A673 (cell line): Measurements from ENCODE around the gene CAVIN3. TPM values are rescaled to one million over a fixed set of nuclear protein-coding genes. Genes with fewer than 3 reads are reported as not detected.

Experiments
- BruUV-seq: library from RNA; stranded (reverse); fragments of 400-500 nt; replicated peaks from 2 replicates; lab custom pipeline; 2021; lab: Mats Ljungman, UMichigan
- CTCF ChIA-PET: fragments of 300-600 bp; sonication (Branson Sonifier 250); formaldehyde crosslinking; loops from one replicate; lab custom pipeline; 2022; ENCODE audit warnings: antibody characterized with exemption; lab: Charles Lee
- POLR2A ChIA-PET: fragments of 300-600 bp; sonication (Branson Sonifier 250); formaldehyde crosslinking; loops from one replicate; lab custom pipeline; 2022; ENCODE audit warnings: antibody characterized with exemption; ENCODE audit not compliant: low non-redundant PET; lab: Charles Lee
- DNase-seq: peaks from one replicate; pipeline ENCODE4 v3.0.0-alpha.2; 2015; ENCODE audit warnings: low spot score
- H3K27ac ChIP-seq: fragments of 200-600 bp; sonication (generic); 2 replicates; pipeline ENCODE4 v1.5.1; 2016; ENCODE audit warnings: mixed run types, low read depth, mild to moderate bottlenecking, mixed read lengths, antibody characterized with exemption, low read length; ENCODE audit not compliant: poor library complexity, severe bottlenecking
- H3K27me3 ChIP-seq: fragments of 200-600 bp; sonication (generic); replicated peaks from 2 replicates; pipeline ENCODE4 v1.6.1; 2017; ENCODE audit warnings: mixed run types, low read depth, mild to moderate bottlenecking, mixed read lengths, antibody characterized with exemption, low read length; ENCODE audit not compliant: insufficient read depth, poor library complexity
- H3K36me3 ChIP-seq: fragments of 200-600 bp; sonication (generic); 2 replicates; pipeline ENCODE4 v1.6.1; 2016; ENCODE audit warnings: mixed run types, mild to moderate bottlenecking, mixed read lengths, antibody characterized with exemption, low read length; ENCODE audit not compliant: insufficient read depth, poor library complexity, severe bottlenecking
- H3K4me1 ChIP-seq: fragments of 200-600 bp; sonication (generic); 2 replicates; pipeline ENCODE4 v1.6.1; 2017; ENCODE audit warnings: mixed run types, mild to moderate bottlenecking, mixed read lengths, antibody characterized with exemption, low read length; ENCODE audit not compliant: insufficient read depth, poor library complexity, severe bottlenecking
- H3K4me3 ChIP-seq: fragments of 200-600 bp; sonication (generic); 2 replicates; pipeline ENCODE4 v1.5.1; 2016; ENCODE audit warnings: low read depth, mixed run types, mild to moderate bottlenecking, mixed read lengths, low read length; ENCODE audit not compliant: poor library complexity, severe bottlenecking
- H3K9me3 ChIP-seq: fragments of 200-600 bp; sonication (generic); 2 replicates; pipeline ENCODE4 v1.6.1; 2016; ENCODE audit warnings: mixed run types, low read depth, mild to moderate bottlenecking, mixed read lengths, antibody characterized with exemption, low read length; ENCODE audit not compliant: poor library complexity, severe bottlenecking
- EZH2 ChIP-seq: fragments of 200-600 bp; sonication (generic); IDR thresholded peaks from 2 replicates; pipeline ENCODE4 v1.6.1; 2017; ENCODE audit warnings: borderline replicate concordance, low read depth, mild to moderate bottlenecking, mixed read lengths, antibody characterized with exemption, low read length; ENCODE audit not compliant: poor library complexity, severe bottlenecking
- intact Hi-C: fragments of 100-400 bp; cut with micrococcal nuclease; formaldehyde crosslinking; loops from one replicate; pipeline ENCODE4 v1.10.0; 2022; ENCODE audit not compliant: unreplicated experiment
- total RNA-seq: library from RNA; stranded (reverse); gene quantifications from 2 replicates; pipeline ENCODE4 v1.2.3, GENCODE V29; 2021
- TF ChIP-seq, protein P1 (sequence below): fragments of 300-800, 200-600 bp; sonication (generic); conservative IDR thresholded peaks from 2 replicates; pipeline ENCODE4 v1.5.1; 2017; ENCODE audit warnings: low read depth, mild to moderate bottlenecking, antibody characterized with exemption, low read length, moderate library complexity, mixed read lengths

CAVIN3 gene
- total RNA-seq, 1 experiment from 2014 or later: 1.3 TPM

DNA sequence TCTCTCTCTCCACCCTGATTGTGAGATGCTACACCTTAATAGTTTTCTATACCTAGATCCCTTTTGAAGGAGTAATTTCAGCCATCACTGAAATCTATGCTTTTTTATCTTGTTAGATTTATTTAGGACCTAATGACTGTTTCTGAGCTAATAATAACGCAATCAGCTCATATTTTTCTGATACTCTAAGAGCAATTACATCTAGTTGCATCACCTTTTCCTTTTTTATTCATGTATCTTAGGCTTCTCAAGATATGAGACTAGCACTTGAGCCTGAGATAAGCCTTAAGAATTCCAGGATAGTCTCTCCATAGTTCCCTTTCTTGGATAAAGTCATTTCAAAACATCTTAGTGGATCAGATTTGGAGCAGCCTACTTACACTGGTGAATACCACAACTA is 25.1 kb upstream of the CAVIN3 start:
- POLR2A ChIA-PET: interaction anchor here (0.5 kb wide), 1 partner anchor 272 kb away, joined by 3 read pairs; no protein-coding TSS in a partner anchor
- intact Hi-C loops: no loop called here
- TF ChIP-seq EZH2: no peak
- TF ChIP-seq, protein P1, sequence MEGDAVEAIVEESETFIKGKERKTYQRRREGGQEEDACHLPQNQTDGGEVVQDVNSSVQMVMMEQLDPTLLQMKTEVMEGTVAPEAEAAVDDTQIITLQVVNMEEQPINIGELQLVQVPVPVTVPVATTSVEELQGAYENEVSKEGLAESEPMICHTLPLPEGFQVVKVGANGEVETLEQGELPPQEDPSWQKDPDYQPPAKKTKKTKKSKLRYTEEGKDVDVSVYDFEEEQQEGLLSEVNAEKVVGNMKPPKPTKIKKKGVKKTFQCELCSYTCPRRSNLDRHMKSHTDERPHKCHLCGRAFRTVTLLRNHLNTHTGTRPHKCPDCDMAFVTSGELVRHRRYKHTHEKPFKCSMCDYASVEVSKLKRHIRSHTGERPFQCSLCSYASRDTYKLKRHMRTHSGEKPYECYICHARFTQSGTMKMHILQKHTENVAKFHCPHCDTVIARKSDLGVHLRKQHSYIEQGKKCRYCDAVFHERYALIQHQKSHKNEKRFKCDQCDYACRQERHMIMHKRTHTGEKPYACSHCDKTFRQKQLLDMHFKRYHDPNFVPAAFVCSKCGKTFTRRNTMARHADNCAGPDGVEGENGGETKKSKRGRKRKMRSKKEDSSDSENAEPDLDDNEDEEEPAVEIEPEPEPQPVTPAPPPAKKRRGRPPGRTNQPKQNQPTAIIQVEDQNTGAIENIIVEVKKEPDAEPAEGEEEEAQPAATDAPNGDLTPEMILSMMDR: no peak
- no peaks in the 10 kb centered on the region for H3K9me3 ChIP-seq
- H3K27me3 ChIP-seq: no peaks in the 10 kb centered on the region
- no peaks in the 10 kb centered on the region for H3K36me3 ChIP-seq
- DNase-seq: no peak
- no TSS peak for BruUV-seq
- CTCF ChIA-PET: no interaction called here
- H3K4me3 ChIP-seq: no peak overlapping the region
- no peaks in the 10 kb centered on the region for H3K4me1 ChIP-seq
- H3K27ac ChIP-seq: no peak overlapping the region

DNA sequence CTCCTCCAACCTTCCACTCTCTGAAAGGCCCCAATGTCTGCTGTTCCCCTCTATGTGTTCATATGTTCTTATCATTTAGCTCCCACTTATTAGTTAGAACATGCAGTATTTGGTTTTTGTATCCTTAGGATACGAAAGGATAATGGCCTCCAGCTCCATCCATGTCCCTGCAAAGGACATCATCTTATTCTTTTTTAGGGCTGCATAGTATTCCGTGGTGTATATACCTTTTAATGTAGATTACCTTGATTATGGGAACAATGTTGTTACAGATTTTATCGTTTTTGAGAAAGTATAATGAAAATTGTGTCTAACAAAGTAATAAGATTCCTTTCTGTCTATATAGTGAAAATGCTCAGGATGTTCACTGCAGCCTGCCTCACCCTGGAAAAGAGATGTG is 16.0 kb upstream of the CAVIN3 start:
- ChIA-PET POLR2A (no interaction called here), CTCF (no interaction called here)
- H3K4me3 ChIP-seq: no peak overlapping the region
- no peaks in the 10 kb centered on the region for H3K9me3 ChIP-seq
- no peak overlapping the region for H3K27ac ChIP-seq
- BruUV-seq: no TSS peak
- H3K4me1 ChIP-seq: no peaks in the 10 kb centered on the region
- H3K36me3 ChIP-seq: no peaks in the 10 kb centered on the region
- no peaks in the 10 kb centered on the region for H3K27me3 ChIP-seq
- intact Hi-C loops: no loop called here
- no peak for DNase-seq
- TF ChIP-seq EZH2: no peak
- TF ChIP-seq, protein P1: no peak

DNA sequence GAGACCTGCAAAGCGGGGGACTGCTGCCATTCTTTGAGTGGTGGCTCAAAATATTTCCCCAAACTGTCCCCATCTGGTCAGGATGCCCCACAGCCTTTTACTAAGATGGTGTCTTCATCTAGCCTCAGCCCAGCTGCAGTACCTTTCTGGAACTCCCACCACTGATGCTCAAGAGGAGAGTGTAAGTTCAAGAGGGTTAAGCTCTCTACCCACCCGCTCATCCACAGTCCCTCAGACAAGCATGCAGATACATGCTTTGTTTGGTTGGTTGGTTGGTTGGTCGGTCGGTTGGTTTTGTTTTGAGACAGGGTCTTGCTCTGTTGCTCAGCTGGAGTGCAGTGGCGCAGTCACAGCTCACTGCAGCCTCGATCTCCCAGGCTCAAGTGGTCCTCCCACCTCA is 14.5 kb upstream of the CAVIN3 start:
- ChIA-PET CTCF (no interaction called here), POLR2A (no interaction called here)
- TF ChIP-seq EZH2: no peak
- TF ChIP-seq, protein P1: no peak
- no peaks in the 10 kb centered on the region for H3K36me3 ChIP-seq
- H3K4me3 ChIP-seq: no peak overlapping the region
- no TSS peak for BruUV-seq
- intact Hi-C loops: no loop called here
- H3K27ac ChIP-seq: no peak overlapping the region
- DNase-seq: no peak
- no peaks in the 10 kb centered on the region for H3K9me3 ChIP-seq
- no peaks in the 10 kb centered on the region for H3K27me3 ChIP-seq
- H3K4me1 ChIP-seq: no peaks in the 10 kb centered on the region
